Fibroblast of villous mesenchyme (primary cell): Measurements from ENCODE around the gene CLEC11A. TPM values are rescaled to one million over a fixed set of nuclear protein-coding genes. Genes with fewer than 3 reads are reported as not detected.
"Not testable (repeated sequence)": the region's sequence is repeated elsewhere in the genome, so short reads cannot be mapped to it uniquely, and the experiment has no call there.

Experiments used
- DNase-seq: peaks from one replicate; pipeline ENCODE4 v3.0.0-alpha.2; 2010; ENCODE audit warnings: low read depth
- H3K4me3 ChIP-seq: 2 replicates; pipeline ENCODE4 v1.5.1; 2011; ENCODE audit warnings: low read depth, mild to moderate bottlenecking, low read length
- CTCF ChIP-seq: IDR thresholded peaks from 2 replicates; pipeline ENCODE4 v1.5.1; 2012; ENCODE audit warnings: low read depth, mild to moderate bottlenecking, low read length; ENCODE audit not compliant: insufficient read depth
- total RNA-seq: library from RNA; depleted of rRNA; stranded (reverse); fragments of >200 nt; gene quantifications from 2 replicates; pipeline ENCODE4 v1.2.3, GENCODE V29; 2012

CLEC11A gene
- total RNA-seq, 1 donor, result 18.6 TPM

GRCh38 chr19:50743537-50743936, 20.4 kb downstream of the CLEC11A start:
- no peak for DNase-seq
- no peak overlapping the region for H3K4me3 ChIP-seq
- TF ChIP-seq CTCF, result no peak

DNA sequence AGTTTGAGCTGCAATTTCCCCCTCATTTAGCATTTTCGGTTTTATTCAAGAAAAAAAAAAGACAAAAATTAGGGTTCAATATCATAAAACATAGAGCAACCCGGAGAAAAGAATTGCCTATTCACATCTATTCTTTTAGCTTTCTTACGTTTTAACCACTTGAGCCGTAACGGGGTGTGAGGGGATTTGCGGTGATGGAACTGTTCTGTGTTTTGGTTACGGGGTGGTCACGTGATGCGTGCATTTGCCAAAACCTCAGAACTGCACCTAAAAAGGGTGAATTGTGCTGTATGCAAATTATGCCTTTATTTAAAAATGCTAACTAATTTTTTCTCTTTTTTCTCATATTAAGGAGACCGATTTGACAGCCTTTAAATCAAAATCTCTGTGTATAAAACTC, 22.1 kb downstream of the CLEC11A start:
- no peak for DNase-seq
- TF ChIP-seq CTCF, result no peak
- no peak overlapping the region for H3K4me3 ChIP-seq

DNA sequence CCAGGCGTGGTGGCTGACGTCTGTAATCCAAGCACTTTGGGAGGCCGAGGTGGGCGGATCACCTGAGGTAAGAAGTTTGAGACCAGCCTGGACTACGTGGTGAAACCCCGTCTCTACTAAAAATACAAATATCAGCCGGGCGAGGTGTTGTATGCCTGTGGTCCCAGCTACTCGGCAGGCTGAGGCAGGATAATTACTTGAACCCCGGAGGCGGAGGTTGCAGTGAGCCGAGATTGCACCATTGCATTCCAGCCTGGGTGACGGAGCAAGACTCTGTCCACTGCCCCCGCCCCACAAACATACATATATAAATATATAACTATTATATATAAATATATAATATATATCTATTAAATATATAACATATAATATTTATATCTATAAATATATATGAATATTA, 24.0 kb downstream of the CLEC11A start:
- not testable (repeated sequence) for DNase-seq, H3K4me3 ChIP-seq

GRCh38 chr19:50749490-50749889, 26.3 kb downstream of the CLEC11A start:
- no peak overlapping the region for H3K4me3 ChIP-seq
- TF ChIP-seq CTCF, result no peak
- DNase-seq, result no peak

DNA sequence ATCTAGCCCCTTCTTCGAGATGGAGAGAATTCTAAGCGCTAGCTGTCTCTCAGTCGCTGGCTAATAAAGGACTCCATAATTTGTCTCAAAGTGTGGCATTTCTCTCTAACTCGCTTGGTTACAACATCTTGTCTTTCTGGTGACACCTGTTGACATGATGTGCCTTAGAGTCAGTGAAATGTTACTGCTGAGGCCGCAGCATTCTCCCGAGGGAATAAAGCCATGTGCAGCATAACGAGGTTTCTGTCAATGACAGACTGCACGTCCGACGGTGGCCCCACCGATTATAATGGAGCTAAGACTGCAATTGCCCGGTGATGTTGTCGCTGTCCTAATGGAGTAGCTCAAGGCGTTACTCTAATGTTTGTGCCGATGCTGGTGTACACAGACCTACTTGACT, 26.8 kb downstream of the CLEC11A start:
- TF ChIP-seq CTCF, result no peak
- DNase-seq, result no peak
- no peak overlapping the region for H3K4me3 ChIP-seq

DNA sequence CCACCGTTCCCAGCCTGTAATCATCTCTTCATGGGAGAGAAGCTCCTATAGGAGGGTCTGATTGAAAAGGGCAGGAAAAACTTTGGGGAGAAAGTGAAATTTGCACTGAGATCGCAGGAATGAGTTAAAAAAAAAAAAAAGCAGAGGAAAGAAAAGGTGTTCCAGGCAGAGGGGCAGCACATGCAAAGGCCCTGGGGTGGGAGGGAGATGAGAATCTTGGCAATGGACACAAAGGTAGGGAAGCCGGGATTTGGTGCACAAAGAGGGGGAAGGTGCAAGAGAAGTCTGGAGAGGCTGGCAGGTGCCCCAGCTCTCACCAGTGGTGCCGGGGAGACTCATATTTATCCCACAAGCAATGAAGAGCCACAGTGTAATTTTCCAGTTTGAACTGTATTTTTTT, 30.7 kb downstream of the CLEC11A start:
- H3K4me3 ChIP-seq, result no peak overlapping the region
- DNase-seq, result no peak
- no peak for TF ChIP-seq CTCF

DNA sequence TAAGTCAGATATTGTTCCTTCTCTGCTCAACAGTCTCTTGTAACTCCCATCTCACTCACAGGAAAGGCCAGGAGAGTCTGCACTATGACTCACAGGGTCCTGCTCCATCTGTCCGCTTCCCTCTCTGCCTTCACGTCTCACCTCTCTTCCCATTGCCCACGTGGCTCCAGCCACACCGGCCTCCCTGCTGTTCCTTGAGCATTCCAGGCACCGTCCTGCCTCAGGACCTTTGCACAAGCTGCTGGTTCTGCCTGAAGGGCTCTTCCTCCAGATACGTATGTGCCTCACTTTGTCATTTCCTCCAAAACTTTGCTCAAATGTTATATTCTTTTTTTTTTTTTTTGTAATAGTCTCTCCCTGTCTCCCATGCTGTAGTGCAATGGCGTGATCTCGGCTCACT, 33.1 kb downstream of the CLEC11A start:
- H3K4me3 ChIP-seq, DNase-seq: not testable (repeated sequence)

GRCh38 chr19:50757624-50758023, 34.5 kb downstream of the CLEC11A start:
- not testable (repeated sequence) for H3K4me3 ChIP-seq, DNase-seq

- DNase-seq, result not testable (repeated sequence)
Measured at GRCh38 chr19:50759076-50759475, 35.9 kb downstream of the CLEC11A start.

More at GRCh38 chr19:50759076-50759475, 35.9 kb downstream of the CLEC11A start:
- H3K4me3 ChIP-seq, result not testable (repeated sequence)
